GM19043 (cell line): Measurements from ENCODE around the gene MYRIP.

ENCODE experiments used
- ATAC-seq: cut with Tn5 transposase; IDR thresholded peaks from one replicate; pipeline ENCODE4 v1.9.1; 2021; ENCODE audit warnings: low read depth; ENCODE audit not compliant: unreplicated experiment

MYRIP gene

DNA sequence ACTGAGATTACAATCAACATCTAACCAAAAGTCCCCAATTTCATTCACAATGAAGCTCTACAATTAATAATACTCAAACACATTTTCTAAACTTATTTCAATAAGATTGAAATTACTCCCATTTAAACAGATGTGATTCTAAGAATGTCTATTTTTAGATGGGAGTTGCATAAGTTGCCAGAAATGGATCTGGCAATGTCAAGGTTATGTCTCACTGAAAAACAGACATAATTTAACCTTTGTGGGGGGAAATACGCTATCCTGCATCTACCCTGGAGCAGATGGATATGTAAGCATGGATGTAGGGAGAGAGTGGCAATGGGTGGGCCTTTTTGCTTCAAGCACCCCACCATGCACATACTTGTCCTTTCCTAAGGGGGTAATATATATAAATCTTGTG is 493.4 kb downstream of the MYRIP start:
- no peak for ATAC-seq

DNA sequence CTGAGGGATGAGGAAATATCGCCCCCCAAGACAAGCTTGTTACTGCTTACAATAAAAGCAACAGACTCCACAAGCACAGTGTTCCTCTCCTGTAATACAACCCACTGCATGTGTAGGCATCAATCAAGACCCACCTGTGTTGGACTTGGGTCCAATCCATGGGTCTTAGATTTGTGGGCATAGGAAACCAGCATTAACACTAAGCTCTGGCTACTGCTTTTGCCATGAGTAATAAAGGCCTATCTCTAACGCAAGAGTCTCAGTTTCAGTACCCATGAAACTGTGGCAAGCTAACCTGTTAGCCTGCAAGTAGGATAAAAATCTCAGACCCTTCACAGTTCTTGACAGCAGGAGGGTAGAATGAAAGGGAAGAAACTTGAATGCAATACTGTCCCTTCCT is 494.9 kb downstream of the MYRIP start:
- no peak for ATAC-seq

DNA sequence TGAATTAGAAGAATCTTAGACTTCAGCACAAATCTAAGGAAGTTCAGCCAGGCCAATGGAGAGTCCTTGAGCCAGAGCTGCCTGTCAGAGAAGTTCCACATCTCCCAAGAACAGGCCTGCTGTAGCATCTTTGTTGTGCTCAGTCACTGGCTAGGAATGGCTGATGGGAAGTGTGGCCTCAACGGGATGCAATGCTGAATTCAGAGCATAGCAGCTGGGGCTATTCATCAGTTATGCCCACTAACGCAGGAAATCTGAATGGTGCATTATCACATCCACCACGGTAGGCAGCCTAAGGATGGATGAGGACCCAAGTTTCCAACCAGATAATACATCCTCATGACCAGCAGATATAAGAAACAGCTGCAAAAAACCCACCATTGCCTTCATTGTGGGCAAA is 496.9 kb downstream of the MYRIP start:
- ATAC-seq = no peak

DNA sequence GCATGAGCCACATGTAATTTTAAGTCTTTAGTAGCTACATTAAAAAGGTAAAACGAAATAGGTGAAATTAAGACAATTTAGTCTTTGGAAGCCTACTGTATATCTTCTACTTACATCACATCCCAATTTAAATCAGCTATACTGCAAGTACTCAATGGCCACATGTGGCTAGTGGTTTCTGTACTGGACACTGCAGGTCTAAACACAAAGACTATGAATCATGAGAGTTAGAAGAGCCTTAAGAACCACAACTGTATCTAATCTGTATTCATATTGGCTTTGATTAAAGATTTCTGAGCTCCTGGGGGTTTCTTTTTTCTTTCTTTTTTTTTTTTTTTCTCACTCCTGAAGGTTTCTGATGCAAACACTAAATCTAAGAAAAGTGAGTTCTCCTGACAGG is 497.8 kb downstream of the MYRIP start:
- no peak for ATAC-seq

DNA sequence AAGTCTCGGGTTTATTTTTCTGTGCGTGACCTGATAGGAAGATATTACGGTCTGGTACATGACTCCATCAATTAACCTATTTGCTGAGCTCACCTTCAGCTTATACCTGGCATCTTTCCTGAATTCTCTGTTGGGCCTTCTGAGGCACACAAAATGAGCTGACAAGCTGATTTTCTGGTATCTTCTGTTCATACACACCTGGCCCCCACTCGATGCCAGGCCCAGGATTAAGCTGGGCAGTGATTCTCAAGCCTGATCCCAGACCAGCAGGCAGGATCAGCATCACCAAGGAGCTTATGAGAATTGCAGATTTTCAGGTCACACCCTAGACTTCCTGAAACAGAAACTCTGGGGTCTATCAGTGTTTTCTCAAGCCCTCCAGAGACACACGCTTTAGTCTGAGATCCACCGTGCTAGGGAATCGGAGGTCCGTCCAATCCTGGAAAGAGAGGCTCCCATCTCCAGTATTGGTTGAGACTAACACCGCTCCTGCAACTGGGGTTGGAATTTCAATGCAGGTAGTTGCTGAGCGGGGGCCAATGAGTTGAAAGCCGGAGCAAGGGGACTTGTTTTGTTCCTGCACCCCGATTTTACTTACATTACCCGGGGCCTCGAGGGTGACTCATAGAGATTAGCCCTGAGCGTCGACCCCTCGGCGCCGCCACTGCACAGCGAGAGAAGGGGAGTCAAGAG is 499.5 kb downstream of the MYRIP start:
- peak; percentile 0 for ATAC-seq

DNA sequence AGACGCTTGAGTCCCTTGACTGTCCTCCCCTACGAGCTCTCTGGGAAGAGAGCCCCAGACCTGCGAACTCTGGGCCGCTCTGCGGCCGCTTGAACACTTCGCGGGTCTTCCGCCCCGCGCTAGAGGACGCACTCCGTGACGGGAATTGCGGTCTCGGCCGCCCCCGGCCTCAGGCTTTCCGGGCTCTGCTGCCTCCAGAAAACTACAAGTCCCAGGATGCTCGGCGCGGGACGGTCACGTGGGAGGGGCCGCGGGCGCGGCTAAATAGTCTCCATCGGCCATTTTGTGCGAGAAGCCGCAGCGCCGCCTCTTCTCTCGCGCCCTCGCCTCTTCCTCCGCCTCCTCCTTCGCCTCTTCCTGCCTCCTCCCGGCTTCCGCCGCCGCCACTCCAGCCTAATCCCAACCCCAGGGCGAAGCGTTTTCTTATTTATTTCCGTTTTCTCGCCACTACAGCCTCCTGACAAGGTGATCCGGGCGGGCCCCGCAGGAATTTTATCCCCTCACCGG is 500.1 kb downstream of the MYRIP start, which contains the start of gene EIF1B:
EIF1B (plus strand) TSS at position 290 of the 507 bp plus-strand sequence. CDS start 235 bp downstream, outside the sequence.
- peak; percentile 92 for ATAC-seq
